ENCODE results near the gene KCNMB2.

GRCh38 chr3:178669022-178669601 lies 132.9 kb downstream of the KCNMB2 start:
- no peak for TF ChIP-seq SUZ12 (IDR thresholded peaks at IDR 0.05; ENCODE audit: extremely low read depth, insufficient read depth, insufficient read length)
- TF ChIP-seq YY1 (IDR thresholded peaks at IDR 0.05; ENCODE audit: insufficient read depth, insufficient read length), result no peak
- TF ChIP-seq ZNF274 (IDR thresholded peaks at IDR 0.05; ENCODE audit: low read depth, low read length), result no peak

Measured in NT2/D1 (cell line).